A204.1 (cell line): ENCODE results near the gene PMS2.
"Not testable (repeated sequence)": the region's sequence is repeated elsewhere in the genome, so short reads cannot be mapped to it uniquely, and the experiment has no call there.

Source experiments
- FAIRE-seq: peaks from 2 replicates; lab custom pipeline; 2012; peaks lifted over from hg19 to GRCh38; lab: Jason Lieb, UNC

The PMS2 gene, protein sequence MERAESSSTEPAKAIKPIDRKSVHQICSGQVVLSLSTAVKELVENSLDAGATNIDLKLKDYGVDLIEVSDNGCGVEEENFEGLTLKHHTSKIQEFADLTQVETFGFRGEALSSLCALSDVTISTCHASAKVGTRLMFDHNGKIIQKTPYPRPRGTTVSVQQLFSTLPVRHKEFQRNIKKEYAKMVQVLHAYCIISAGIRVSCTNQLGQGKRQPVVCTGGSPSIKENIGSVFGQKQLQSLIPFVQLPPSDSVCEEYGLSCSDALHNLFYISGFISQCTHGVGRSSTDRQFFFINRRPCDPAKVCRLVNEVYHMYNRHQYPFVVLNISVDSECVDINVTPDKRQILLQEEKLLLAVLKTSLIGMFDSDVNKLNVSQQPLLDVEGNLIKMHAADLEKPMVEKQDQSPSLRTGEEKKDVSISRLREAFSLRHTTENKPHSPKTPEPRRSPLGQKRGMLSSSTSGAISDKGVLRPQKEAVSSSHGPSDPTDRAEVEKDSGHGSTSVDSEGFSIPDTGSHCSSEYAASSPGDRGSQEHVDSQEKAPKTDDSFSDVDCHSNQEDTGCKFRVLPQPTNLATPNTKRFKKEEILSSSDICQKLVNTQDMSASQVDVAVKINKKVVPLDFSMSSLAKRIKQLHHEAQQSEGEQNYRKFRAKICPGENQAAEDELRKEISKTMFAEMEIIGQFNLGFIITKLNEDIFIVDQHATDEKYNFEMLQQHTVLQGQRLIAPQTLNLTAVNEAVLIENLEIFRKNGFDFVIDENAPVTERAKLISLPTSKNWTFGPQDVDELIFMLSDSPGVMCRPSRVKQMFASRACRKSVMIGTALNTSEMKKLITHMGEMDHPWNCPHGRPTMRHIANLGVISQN

GRCh38 chr7:6008668-6009611 lies at the start of gene PMS2, which contains the start of gene AIMP2:
PMS2 (minus strand) TSS chr7:6009049; CDS start chr7:6009019, 30 bp downstream.
AIMP2 (plus strand) TSS chr7:6009272; CDS start chr7:6009364, 92 bp downstream.
- FAIRE-seq, result peak; percentile 97

DNA sequence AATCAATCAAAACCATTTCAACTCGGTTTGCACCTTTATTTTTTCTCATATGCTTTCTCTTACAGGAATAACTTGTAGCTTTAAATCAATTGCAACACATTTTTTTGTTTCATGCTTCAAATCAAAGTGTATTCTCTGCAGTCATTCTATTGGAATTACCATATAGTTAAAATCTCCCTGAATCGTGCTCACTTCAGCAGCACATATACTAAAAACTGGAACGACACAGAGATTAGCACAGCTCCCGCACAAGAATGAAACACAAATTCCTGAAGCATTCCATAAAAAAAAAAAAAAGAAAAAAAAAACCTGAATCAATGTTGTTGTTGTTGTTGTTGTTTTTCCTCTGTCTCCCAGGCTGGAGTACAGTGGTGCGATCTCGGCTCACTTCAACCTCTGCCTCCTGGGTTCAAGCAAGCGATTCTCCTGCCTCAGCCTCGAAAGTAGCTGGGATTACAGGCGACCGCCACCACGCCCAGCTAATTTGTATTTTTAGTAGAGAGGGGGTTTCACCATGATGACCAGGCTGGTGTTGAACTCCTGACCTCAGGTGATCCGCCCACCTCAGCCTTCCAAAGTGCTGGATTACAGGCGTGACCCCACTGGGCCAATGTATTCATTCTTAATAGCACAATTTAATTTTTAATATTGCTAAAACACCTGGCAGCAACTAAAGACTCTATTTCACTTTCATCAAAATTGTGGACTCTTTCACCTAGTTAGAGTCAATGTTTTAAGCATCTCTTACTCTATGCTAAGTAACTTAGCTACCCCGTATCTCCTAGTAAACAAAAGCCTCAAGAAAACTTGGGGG lies 48.7 kb upstream of the PMS2 start:
- FAIRE-seq, result no peak

GRCh38 chr7:6056616-6057015 lies 47.8 kb upstream of the PMS2 start:
- no peak for FAIRE-seq

- not testable (repeated sequence) for FAIRE-seq
Measured at GRCh38 chr7:6051185-6051584, 42.3 kb upstream of the PMS2 start.

DNA sequence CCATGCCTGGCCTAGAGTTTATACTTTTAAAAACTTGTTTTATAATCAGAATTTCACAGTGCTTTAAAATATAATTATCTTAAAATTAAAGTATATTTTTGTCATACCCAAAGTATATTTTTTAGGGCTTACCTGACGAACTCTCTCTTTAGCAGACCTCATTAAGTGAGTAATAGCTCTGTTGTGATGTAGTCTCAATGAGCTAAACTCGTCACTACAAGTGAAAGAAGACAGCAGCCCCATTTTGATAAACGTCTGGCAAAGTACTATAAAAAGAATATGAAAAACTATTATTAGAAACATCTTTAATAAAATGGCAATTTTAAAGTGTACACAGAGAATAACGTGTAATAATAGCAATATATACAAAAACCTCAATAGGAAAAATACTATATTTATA lies 40.9 kb upstream of the PMS2 start:
- FAIRE-seq, result no peak

- FAIRE-seq, result no peak
Measured at GRCh38 chr7:6035686-6036085, 26.8 kb upstream of the PMS2 start.

DNA sequence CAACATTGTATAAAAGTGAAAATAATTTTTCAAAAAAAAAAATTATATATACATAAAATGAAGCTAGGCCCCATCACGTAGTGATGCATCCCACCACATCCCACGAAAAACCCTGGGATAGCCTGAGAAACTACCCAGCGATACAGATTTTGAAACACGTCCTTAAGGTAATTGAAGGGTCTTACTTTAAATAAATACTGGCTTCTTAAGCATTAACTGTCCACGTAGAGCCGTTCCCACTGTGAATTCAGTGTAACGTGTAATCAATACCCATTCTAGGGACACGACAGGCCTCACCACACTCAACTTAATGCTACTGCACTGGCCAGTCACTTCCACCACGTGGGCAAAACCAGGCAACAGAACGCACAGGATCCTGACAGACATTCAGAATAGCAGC lies 26.3 kb upstream of the PMS2 start:
- FAIRE-seq, result no peak

- no peak for FAIRE-seq
Measured at GRCh38 chr7:6032641-6033040, 23.8 kb upstream of the PMS2 start.

- FAIRE-seq, result no peak
Measured at GRCh38 chr7:6032167-6032566, 23.3 kb upstream of the PMS2 start.

DNA sequence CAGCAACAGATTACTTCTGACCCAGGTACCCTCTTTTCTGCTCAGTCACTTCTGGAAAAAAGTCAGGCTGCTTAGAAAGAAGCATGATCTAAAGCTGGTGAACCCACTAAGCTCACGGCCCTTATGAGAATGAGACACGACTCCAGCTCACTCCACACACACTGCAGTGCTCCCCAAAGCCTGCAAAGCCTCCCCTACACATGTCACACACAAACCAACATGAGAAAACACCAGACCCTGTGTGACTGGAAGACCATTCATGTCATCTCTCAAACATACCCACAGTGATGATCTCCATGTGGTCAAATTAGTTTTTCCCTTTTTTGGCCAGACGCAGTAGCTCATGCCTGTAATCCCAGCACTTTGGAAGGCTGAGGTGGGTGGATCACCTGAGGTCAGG lies 22.7 kb upstream of the PMS2 start:
- FAIRE-seq, result no peak

GRCh38 chr7:6030988-6031387 lies 22.1 kb upstream of the PMS2 start, which contains the start of gene ANKRD61:
ANKRD61 (plus strand) TSS chr7:6031376; CDS start chr7:6031376, 0 bp downstream.
- no peak for FAIRE-seq

DNA sequence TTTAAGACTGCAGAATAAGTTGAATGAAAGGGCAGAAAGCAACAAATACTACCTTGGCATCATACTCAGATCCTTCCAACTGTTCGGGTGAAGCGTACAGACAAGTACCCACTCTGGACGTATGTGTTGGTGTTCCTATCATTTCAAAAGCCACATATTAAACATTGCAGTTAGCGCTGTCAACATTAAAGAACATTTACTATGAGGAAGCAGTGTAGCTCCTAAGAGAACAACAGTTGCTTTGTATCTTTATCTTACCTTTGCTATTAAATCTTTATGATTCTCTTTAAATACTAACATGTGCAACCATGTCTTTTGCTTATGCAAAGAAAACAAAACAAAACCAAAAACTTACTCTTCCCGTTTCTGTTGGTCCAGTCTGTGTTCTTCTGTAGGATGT lies 19.7 kb upstream of the PMS2 start:
- FAIRE-seq, result no peak

DNA sequence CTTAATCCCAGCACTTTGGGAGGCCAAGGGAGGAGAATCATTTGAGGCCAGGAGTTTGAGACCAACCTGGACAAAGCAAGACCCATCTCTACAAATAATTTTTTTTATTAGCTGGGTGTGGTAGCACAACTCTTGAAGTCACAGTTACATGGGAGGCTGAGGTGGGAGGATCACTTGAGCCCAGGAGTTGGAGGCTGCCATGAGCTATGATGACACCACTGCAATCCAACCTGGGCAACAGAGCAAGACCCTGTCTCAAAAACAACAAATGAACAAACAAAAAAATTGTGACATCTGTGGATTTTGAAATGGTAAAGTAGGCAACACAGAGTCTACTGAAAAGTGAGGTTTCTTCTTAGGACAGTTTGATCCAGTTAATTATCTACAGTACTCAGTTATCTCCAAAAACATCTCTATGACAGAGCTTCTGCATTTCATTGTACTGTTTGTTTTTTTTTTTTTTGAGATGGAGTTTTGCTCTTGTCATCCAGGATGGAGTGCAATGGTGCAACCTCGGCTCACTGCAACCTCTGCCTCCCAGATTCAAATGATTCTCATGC lies 19.0 kb upstream of the PMS2 start:
- FAIRE-seq, result no peak

GRCh38 chr7:6026820-6027311 lies 18.0 kb upstream of the PMS2 start:
- FAIRE-seq, result no peak

- FAIRE-seq, result no peak
Measured at GRCh38 chr7:6026011-6026819, 17.4 kb upstream of the PMS2 start.

DNA sequence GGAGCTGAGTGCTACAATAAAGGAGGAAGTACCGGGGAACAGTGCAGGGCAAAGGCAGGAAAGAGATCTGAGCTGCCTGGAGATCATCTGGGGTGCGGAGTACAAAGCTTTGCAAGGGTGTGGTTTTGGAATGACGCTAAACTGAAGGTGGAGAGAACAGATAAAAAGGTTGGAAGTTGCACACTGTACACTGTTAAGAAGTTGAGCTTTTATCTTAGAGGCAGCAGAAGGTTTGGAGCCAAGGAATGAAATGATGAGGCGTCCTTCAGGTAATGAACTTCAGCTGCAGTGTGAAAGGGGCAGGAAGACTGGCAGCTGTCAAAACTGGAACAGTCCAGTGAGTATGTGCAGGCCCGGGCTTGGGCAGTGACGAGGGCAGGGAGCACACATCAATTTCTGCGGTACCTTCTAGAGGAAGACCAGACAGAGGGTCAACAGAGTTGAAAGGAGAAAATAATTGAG lies 15.2 kb upstream of the PMS2 start:
- FAIRE-seq, result no peak

DNA sequence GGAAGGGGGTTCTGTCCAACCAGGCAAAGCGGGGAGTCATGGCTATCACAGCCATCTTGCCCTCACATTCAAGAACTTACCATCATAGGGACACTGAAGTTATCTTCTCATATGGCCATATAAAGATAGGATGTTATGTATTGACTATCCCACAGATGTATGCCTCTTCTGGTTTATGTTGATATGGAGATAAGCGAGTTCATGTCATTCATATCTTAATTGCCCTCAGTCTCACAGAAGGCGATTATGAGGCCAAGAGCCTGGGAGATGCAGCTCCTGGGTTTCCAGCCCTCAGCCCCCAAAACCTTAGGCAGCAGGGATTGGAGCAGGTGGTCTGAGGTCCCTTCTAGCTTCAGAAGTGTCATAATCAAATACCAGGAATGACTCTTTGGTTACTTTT lies 13.9 kb upstream of the PMS2 start:
- no peak for FAIRE-seq

- FAIRE-seq, result no peak
Measured at GRCh38 chr7:6020371-6021286, 11.8 kb upstream of the PMS2 start.

DNA sequence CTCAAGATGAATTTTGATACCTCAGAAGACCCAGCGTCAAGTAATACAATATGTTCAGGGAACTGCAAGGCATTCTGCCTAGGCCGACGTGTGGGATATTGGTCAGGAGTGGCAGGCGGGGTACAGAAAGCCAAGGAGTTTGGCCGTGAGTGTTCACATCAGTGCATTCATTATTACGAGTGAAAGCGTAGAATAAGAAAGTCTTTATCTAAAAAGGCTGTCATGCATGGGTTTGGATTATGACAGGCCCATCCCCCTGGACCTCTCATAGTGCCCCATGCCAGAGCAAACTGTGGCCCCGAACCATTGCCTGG lies 7.8 kb upstream of the PMS2 start:
- FAIRE-seq, result no peak
